NK-92 (cell line): Measurements from ENCODE around the gene R3HDM1.
"Not testable (repeated sequence)": the region's sequence is repeated elsewhere in the genome, so short reads cannot be mapped to it uniquely, and the experiment has no call there.

Experiments
- DNase-seq: peaks from one replicate; lab custom pipeline; 2025; ENCODE audit not compliant: unreplicated experiment; lab: John Stamatoyannopoulos, UW

Gene R3HDM1

DNA sequence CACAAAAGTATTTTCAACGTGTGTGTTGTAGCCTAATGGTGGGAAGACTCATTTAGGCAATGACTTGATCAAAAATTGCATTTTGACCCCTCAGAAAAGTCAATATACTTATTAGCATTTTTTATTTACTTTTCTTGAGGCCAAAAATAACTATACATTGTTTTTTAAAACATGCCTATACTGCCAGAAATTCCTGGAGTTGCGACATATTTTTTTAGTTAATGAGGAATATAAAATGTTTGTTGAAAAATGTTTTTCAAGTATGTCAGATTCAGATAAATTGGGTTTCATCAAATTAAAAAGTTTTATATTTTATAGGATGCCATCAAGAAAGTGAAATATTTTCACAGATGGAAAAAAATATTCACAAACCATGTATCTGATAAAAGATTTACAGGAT is 39.6 kb downstream of the R3HDM1 start:
- DNase-seq: no peak

- DNase-seq: no peak
These were observed 42.3 kb downstream of the R3HDM1 start for GRCh38 chr2:135573620-135574019.

DNA sequence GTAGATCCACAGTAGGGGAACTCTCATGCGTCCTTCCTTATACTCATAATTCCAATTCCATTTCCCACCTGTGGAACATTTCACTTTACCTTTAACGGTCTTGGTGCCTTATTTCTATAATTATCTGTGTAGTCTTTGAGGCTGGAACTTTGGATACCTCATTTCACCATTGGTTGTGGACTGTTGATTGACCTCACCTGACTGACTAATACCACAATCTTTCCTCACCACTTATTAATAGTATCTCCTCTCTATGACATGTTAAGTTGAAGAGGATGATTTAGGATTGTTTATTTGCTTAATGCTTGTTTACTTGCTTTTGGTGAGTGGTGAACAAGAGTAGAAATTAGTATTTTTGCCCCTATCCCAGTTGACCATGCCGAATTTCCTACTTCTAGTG is 50.0 kb downstream of the R3HDM1 start:
- DNase-seq: no peak

GRCh38 chr2:135582383-135582782 is 51.1 kb downstream of the R3HDM1 start:
- DNase-seq: no peak

GRCh38 chr2:135585586-135585985 is 54.3 kb downstream of the R3HDM1 start:
- no peak for DNase-seq

GRCh38 chr2:135586148-135586547 is 54.9 kb downstream of the R3HDM1 start:
- DNase-seq: no peak

- DNase-seq: no peak
These were observed 56.7 kb downstream of the R3HDM1 start for GRCh38 chr2:135587958-135588357.

- DNase-seq: no peak
These were observed 59.5 kb downstream of the R3HDM1 start for GRCh38 chr2:135590619-135591260.

DNA sequence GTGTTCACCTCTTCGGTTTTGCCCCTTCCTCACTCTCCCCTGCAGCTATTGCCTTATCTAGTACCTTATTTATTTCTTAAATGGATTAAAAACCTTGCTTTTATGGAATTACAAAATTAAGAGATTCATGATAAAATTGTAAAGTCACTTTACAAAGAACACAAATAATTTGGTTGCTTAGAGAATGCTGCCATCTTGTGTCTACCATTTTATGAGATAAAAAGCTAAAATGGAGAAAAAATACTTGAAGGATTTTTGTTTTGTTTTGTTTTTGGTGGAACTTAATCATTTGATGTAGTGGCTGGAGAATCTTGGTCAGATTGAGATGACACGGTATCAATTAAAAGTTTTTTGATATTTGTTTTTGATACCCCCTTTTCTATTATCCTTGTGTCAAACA is 69.6 kb downstream of the R3HDM1 start:
- DNase-seq: no peak

GRCh38 chr2:135603543-135603942 is 72.3 kb downstream of the R3HDM1 start:
- DNase-seq: no peak

DNA sequence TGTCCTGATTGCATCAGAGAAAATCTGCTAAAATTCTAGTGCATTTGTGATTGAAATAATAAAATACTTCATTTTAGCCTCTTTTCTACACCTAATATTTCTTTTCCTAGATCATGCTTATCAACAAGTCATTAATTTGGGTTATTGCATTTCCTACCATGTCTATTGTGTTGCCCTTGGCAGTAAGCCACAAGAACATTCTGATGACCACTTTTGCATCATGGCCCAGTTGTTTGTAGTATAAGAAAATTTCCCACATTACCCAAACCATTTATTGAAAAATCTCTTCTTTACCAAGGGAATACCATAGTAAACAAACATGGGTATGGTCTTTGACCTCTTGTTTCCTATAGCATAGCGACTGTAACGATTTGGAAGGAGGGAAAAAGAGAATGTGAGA is 76.3 kb downstream of the R3HDM1 start:
- no peak for DNase-seq

DNA sequence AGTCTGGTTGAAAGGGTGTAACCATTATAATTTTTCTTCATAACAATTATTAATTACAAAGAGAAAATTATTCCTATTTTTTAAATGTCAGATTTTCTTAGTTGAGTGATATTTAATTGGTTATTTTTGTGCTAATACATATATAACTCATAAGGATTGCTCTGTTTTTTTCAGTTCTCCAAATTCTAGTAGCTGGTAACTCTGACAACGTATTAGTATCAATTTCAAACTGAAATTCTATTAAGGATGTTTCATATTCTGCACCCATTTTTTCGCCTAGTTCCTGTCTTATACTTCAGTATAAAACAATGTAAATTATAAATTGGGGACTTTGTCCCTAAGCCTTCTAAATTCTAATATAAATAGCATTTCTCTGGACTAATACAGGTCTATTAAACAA is 81.0 kb downstream of the R3HDM1 start:
- no peak for DNase-seq

GRCh38 chr2:135615404-135615803 is 84.1 kb downstream of the R3HDM1 start:
- DNase-seq: no peak

DNA sequence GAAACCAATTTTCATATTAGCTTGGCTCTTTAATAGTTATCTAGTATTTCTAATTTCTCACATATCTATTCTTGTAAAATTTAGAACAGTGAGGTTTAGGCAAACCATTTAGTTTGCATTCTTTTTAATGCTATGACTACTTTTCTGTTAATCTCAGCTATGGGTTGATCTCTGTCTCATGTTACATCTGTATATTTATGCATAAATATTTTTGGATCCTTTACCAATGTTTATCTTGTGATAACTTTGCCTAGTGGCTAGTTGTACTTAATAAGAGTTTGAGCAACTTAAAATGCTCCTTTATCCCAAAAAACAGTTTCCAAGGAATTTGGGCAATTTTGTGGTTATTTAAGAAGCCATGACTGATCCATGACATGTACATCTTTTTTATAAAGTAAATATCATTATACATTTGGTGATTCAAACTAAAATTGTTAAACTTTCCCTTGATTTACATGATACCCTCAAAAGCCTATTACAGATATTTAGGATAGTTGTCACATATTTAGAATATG is 86.3 kb downstream of the R3HDM1 start:
- DNase-seq: no peak

- DNase-seq: no peak
These were observed 88.9 kb downstream of the R3HDM1 start for GRCh38 chr2:135620198-135620597.

GRCh38 chr2:135629520-135629919 is 98.2 kb downstream of the R3HDM1 start:
- DNase-seq: no peak

GRCh38 chr2:135630034-135630433 is 98.8 kb downstream of the R3HDM1 start:
- not testable (repeated sequence) for DNase-seq

GRCh38 chr2:135630488-135630887 is 99.2 kb downstream of the R3HDM1 start:
- no peak for DNase-seq

- no peak for DNase-seq
These were observed 102.3 kb downstream of the R3HDM1 start for GRCh38 chr2:135633582-135633981.

DNA sequence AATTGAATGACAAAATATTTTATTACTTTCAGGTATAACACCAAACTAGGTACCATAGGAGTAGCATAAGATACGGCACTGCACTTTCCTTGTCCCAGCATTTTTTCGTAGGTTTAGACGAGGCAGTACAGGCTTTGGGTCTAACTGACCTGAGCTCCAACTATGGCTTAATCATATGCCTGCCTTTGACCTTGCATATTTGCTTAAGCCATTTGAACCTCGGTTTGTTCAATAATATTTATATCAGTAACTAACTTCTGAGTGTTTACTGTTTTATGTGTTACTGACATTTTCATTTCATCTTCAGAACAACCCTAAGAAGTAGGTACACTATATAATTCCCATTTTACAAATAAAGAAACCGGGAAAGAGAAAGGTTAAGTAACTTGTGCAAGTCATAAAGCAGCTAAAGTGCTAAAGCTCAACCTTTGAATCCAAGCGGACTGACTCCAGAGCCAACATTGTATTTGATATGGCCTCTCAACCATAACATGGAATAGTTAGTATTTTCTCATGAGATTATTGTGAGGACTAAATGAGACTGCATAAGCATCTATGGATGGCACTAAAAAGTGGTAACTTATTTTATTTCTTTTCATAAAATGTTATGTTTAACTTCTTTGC is 104.0 kb downstream of the R3HDM1 start:
- DNase-seq: no peak

DNA sequence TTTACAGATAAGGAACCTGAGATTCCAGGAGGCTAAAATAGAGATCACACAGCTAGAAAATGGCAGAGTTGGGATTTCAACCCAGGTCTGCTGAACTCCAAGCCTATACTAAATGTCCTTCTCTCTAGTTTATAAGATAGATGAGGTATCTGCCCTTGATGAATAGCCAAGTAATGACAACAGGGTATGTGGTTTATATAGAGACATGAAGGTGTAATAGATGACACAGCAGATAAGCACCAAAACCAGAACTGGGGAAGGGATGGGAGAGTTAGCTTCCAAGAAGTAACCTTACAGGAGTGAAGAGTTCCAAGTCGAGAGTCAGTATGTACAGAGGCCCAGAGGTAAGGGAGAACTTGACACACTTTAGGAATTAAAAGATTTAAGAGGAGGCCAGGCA is 105.7 kb downstream of the R3HDM1 start:
- DNase-seq: no peak

DNA sequence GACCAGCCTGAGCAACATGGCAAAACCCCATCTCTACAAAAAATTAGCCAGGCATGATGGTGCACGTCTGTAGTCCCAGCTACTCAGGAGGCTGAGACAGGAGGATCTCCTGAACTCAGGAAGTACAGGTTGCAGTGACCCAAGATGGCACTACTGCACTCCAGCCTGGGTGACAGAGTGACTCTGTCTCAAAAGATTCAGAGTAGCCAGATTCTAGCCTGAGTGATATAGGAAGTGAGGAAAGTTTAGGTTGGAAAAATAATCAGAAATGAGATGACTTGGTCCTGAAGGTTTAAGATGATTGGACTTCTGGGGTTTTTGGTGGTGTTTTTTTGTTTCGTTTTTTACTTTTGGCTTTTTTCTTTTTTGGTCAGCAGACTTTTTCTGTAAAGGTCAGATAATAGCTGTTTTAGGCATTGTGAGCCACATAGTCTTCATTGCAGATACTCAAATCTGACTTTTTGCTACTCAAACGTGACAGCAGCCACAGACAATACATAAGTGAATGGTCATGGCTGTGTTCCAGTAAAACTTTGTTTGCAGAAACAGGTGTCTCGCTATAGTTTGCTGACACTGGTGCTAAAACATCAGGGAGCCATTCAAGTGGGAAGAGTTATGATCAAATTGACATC is 106.3 kb downstream of the R3HDM1 start:
- DNase-seq: no peak
